Endodermal cell (in vitro differentiated cells): Measurements from ENCODE around the gene GPX1. TPM values are rescaled to one million over a fixed set of nuclear protein-coding genes. Genes with fewer than 3 reads are reported as not detected.
"Not testable (repeated sequence)": the region's sequence is repeated elsewhere in the genome, so short reads cannot be mapped to it uniquely, and the experiment has no call there.

Experiments used
- DNase-seq: peaks from one replicate; pipeline ENCODE4 v3.0.0-alpha.2; 2017
- H3K27ac ChIP-seq: 2 replicates; pipeline ENCODE4 v1.5.1; 2013; ENCODE audit warnings: mild to moderate bottlenecking, low read depth, low read length, moderate library complexity
- H3K27me3 ChIP-seq: 2 replicates; pipeline ENCODE4 v1.6.1; 2013; ENCODE audit warnings: mild to moderate bottlenecking, low read length, moderate library complexity; ENCODE audit not compliant: insufficient read depth, control insufficient read depth, poor library complexity, severe bottlenecking
- H3K36me3 ChIP-seq: 2 replicates; pipeline ENCODE4 v1.7.0; 2013; ENCODE audit warnings: mild to moderate bottlenecking, low read length, moderate library complexity; ENCODE audit not compliant: control insufficient read depth, insufficient read depth
- H3K4me1 ChIP-seq: one replicate; pipeline ENCODE4 v1.7.0; 2013; ENCODE audit warnings: low read length; ENCODE audit not compliant: control insufficient read depth, insufficient read depth
- H3K4me3 ChIP-seq: 2 replicates; pipeline ENCODE4 v1.5.1; 2013; ENCODE audit warnings: mild to moderate bottlenecking, low read length, moderate library complexity
- H3K9ac ChIP-seq: 2 replicates; pipeline ENCODE4 v1.6.1; 2013; ENCODE audit warnings: mild to moderate bottlenecking, low read length, moderate library complexity; ENCODE audit not compliant: poor library complexity, severe bottlenecking; ENCODE audit errors: extremely low read depth
- H3K9me3 ChIP-seq: 2 replicates; pipeline ENCODE4 v1.6.1; 2013; ENCODE audit warnings: mild to moderate bottlenecking, low read length, moderate library complexity; ENCODE audit not compliant: control insufficient read depth
- H3K27ac Mint-ChIP-seq: 2 replicates; pipeline ENCODE4 v1.8.0; 2020; ENCODE audit warnings: mixed read lengths
- H3K27me3 Mint-ChIP-seq: 2 replicates; pipeline ENCODE4 v1.8.0; 2021; ENCODE audit warnings: mild to moderate bottlenecking, mixed read lengths; ENCODE audit not compliant: insufficient read depth
- H3K36me3 Mint-ChIP-seq: 2 replicates; pipeline ENCODE4 v1.8.0; 2020; ENCODE audit warnings: low read depth, mixed read lengths
- H3K4me1 Mint-ChIP-seq: 2 replicates; pipeline ENCODE4 v1.8.0; 2020; ENCODE audit warnings: mixed read lengths
- H3K4me3 Mint-ChIP-seq: 2 replicates; pipeline ENCODE4 v1.8.0; 2020; ENCODE audit warnings: mild to moderate bottlenecking, moderate library complexity, mixed read lengths
- H3K9me3 Mint-ChIP-seq: 2 replicates; pipeline ENCODE4 v1.8.0; 2020; ENCODE audit warnings: mild to moderate bottlenecking, mixed read lengths
- WGBS, 2 experiments: methylation state at CpG; one replicate each; pipeline versions ENCODE4 v1.1.5 to v1.1.7; 2013; ENCODE audit warnings: missing lambda C conversion rate in 2 of 2, mixed read lengths in 1 of 2; ENCODE audit not compliant: insufficient coverage in 1 of 2, insufficient read length in 1 of 2; 5-methylcytosine and 5-hydroxymethylcytosine counted together
- total RNA-seq, 2 donors: library from RNA; stranded (reverse); fragmentation: NEBNext Ultra II Directional in 1 of 2; extraction: Animal tissue kit (Norgen Biotek cat#: 25700) in 1 of 2; gene quantifications; 2 replicates in 1 of 2; 3 replicates in 1 of 2; pipeline ENCODE4 v1.2.1, GENCODE V29; 2021
- TF ChIP-seq, protein P1 (sequence below): fragments of 200-600 bp; sonication (generic); conservative IDR thresholded peaks from 2 replicates; pipeline ENCODE4 v1.5.0; 2021; ENCODE audit warnings: antibody characterized with exemption, mild to moderate bottlenecking

The GPX1 gene
- total RNA-seq, 2 donors from 2014 or later = 178 to 195 TPM

DNA sequence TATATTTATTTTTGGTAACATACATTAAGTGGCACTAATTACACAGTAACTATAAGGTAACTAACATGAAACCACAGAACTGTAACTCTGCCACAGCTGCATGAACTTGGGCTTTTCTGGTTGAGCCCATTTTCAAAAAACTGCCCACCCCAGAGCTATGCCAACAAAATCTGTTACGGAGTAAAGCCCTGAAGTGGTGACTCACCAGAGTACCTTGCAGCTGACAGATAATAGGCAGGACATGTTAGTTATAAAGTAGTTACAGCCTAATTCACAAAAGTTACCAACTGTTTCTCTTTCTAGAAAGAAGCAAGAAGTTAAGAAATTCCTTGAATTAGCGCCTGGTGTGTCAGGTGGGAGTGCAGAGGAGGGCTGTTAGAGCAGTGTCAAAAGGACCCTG, 1.5 kb upstream of the GPX1 start:
- Mint-ChIP-seq H3K27me3 (no peaks in the 10 kb centered on the region), H3K27ac (peak overlapping the region; percentile 63), H3K36me3 (peaks cover 66% of the 10 kb centered on the region), H3K4me3 (peak overlapping the region; percentile 94), H3K9me3 (no peaks in the 10 kb centered on the region), H3K4me1 (peaks cover 10% of the 10 kb centered on the region)
- peaks cover 6% of the 10 kb centered on the region for H3K4me1 ChIP-seq
- no peak overlapping the region for H3K4me3 ChIP-seq
- H3K36me3 ChIP-seq = peaks cover 67% of the 10 kb centered on the region
- TF ChIP-seq, protein P1, sequence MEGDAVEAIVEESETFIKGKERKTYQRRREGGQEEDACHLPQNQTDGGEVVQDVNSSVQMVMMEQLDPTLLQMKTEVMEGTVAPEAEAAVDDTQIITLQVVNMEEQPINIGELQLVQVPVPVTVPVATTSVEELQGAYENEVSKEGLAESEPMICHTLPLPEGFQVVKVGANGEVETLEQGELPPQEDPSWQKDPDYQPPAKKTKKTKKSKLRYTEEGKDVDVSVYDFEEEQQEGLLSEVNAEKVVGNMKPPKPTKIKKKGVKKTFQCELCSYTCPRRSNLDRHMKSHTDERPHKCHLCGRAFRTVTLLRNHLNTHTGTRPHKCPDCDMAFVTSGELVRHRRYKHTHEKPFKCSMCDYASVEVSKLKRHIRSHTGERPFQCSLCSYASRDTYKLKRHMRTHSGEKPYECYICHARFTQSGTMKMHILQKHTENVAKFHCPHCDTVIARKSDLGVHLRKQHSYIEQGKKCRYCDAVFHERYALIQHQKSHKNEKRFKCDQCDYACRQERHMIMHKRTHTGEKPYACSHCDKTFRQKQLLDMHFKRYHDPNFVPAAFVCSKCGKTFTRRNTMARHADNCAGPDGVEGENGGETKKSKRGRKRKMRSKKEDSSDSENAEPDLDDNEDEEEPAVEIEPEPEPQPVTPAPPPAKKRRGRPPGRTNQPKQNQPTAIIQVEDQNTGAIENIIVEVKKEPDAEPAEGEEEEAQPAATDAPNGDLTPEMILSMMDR = no peak
- WGBS, 2 experiments = 98 to 100% methylated on average over 1 to 2 of the region's 2 CpGs
- H3K9ac ChIP-seq = no peak overlapping the region
- no peaks in the 10 kb centered on the region for H3K27me3 ChIP-seq
- H3K9me3 ChIP-seq = no peaks in the 10 kb centered on the region
- no peak overlapping the region for H3K27ac ChIP-seq
- DNase-seq = no peak

DNA sequence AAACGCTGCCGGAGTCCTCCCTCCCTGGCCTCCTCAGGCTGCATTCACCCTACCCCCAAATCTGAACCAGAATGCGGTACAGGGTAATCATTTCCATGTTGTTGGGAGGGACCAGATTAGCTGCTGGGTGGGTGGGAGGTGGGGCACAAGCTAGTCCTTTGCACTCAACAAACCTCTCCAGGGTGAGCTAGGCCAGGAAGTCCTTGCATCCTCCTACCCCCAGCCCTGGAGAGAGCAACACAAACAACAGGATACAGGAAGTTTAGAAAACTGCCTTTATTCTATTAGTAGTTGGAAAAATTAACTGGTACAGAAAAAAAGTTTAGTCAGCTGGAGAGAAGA, 702 bp upstream of the GPX1 start:
- Histone ChIP-seq H3K36me3 (peaks cover 66% of the 10 kb centered on the region), H3K4me1 (peaks cover 6% of the 10 kb centered on the region), H3K9me3 (no peaks in the 10 kb centered on the region), H3K27ac (peak overlapping the region; percentile 94), H3K27me3 (no peaks in the 10 kb centered on the region), H3K4me3 (peak overlapping the region; percentile 91), H3K9ac (peak overlapping the region; percentile 49)
- Mint-ChIP-seq H3K27me3 (no peaks in the 10 kb centered on the region), H3K27ac (peak overlapping the region; percentile 89), H3K36me3 (peaks cover 64% of the 10 kb centered on the region), H3K9me3 (peaks cover 3% of the 10 kb centered on the region), H3K4me1 (peaks cover 10% of the 10 kb centered on the region), H3K4me3 (peak overlapping the region; percentile 94)
- 83% methylated on average over 2 of the region's 3 CpGs; no CpG with 5 or more reads in 1 of the 2 experiments for WGBS, 2 experiments
- TF ChIP-seq, protein P1 = no peak
- DNase-seq = no peak

DNA sequence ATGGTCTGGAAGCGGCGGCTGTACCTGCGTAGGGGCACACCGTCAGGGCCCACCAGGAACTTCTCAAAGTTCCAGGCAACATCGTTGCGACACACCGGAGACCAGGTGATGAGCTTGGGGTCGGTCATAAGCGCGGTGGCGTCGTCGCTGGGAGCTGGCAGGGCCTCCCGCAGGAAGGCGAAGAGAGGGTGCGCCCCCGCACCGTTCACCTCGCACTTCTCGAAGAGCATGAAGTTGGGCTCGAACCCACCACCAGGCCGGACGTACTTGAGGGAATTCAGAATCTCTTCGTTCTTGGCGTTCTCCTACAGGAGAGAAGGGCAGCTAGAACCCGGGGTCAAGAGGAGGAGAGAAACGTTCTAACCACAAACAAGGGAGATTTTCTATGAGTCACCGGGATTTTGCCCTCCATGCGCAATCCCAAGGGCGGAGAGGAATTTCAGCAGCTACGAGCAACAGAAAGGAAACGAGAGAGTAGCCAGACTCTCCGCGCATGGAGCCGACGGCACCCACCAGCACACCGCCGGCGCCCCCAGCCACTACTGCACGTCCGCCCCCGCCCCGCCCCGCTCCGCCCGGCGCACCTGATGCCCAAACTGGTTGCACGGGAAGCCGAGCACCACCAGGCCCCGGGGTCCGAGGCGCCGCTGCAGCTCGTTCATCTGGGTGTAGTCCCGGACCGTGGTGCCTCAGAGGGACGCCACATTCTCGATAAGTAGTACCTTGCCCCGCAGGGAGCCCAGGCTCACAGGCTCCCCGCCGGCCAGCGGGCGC, 523 bp downstream of the GPX1 start:
- H3K27me3 ChIP-seq, H3K9me3 Mint-ChIP-seq, H3K27me3 Mint-ChIP-seq, H3K9me3 ChIP-seq, H3K4me1 ChIP-seq: not testable (repeated sequence)
- Histone ChIP-seq H3K27ac (peak overlapping the region; percentile 94), H3K4me3 (peak overlapping the region; percentile 91), H3K9ac (peak overlapping the region; percentile 81), H3K36me3 (peaks cover 53% of the 10 kb centered on the region)
- peak overlapping the region; percentile 96 for H3K27ac Mint-ChIP-seq
- H3K4me3 Mint-ChIP-seq = peak overlapping the region; percentile 94
- peaks cover 57% of the 10 kb centered on the region for H3K36me3 Mint-ChIP-seq
- DNase-seq = peak; percentile 67
- H3K4me1 Mint-ChIP-seq = peaks cover 10% of the 10 kb centered on the region
- 10 to 12% methylated on average over 21 to 61 of the region's 63 CpGs for WGBS, 2 experiments

DNA sequence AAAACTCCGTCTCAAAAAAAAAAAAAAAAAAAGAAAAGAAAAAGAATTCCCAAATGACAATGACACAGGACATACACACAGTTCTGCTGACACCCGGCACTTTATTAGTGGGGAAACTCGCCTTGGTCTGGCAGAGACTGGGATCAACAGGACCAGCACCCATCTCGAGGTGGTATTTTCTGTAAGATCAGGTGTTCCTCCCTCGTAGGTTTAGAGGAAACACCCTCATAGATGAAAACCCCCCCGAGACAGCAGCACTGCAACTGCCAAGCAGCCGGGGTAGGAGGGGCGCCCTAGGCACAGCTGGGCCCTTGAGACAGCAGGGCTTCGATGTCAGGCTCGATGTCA, 1.1 kb downstream of the GPX1 start:
- H3K4me1 ChIP-seq, H3K27me3 Mint-ChIP-seq, H3K9ac ChIP-seq, DNase-seq, H3K9me3 ChIP-seq, H3K27ac ChIP-seq, H3K27me3 ChIP-seq, H3K9me3 Mint-ChIP-seq: not testable (repeated sequence)
- Histone ChIP-seq H3K36me3 (peaks cover 48% of the 10 kb centered on the region), H3K4me3 (peak overlapping the region; percentile 91)
- peak overlapping the region; percentile 96 for H3K27ac Mint-ChIP-seq
- H3K4me1 Mint-ChIP-seq = peaks cover 11% of the 10 kb centered on the region
- H3K36me3 Mint-ChIP-seq = peaks cover 51% of the 10 kb centered on the region
- WGBS, 2 experiments = 85 to 97% methylated on average over 4 to 9 of the region's 10 CpGs
- H3K4me3 Mint-ChIP-seq = peak overlapping the region; percentile 94
